Prostate gland (tissue), 2 donors: ENCODE measurements around the gene DPY30. TPM values are rescaled to one million over a fixed set of nuclear protein-coding genes. Genes with fewer than 3 reads are reported as not detected.

ENCODE experiments used
- DNase-seq: peaks from one replicate; pipeline ENCODE4 v3.0.0-alpha.2; 2019; ENCODE audit warnings: low spot score
- H3K27ac ChIP-seq, 2 donors: fragments of 200-600 bp; sonication (generic); 2 replicates each; pipeline ENCODE4 v1.5.1; 2017 to 2019
- H3K27me3 ChIP-seq: fragments of 200-600 bp; sonication (generic); replicated peaks from 2 replicates; pipeline ENCODE4 v1.5.1; 2019; ENCODE audit not compliant: insufficient read depth
- H3K36me3 ChIP-seq, 2 donors: fragments of 200-600 bp; sonication (generic); 1 replicate in 1 of 2; 2 replicates in 1 of 2; pipeline versions ENCODE4 v1.5.1 to v1.8.1; 2017 to 2019
- H3K4me1 ChIP-seq: fragments of 200-600 bp; sonication (generic); replicated peaks from 2 replicates; pipeline ENCODE4 v1.5.1; 2019
- H3K4me3 ChIP-seq, 2 donors: fragments of 200-600 bp; sonication (generic); 2 replicates each; pipeline ENCODE4 v1.5.1; 2017 to 2019
- H3K9me3 ChIP-seq: fragments of 200-600 bp; sonication (generic); 2 replicates; pipeline ENCODE4 v1.5.1; 2017
- CTCF ChIP-seq, 4 experiments: fragments of 200-600 bp in 2 of 4; fragments of 450-650 bp in 2 of 4; sonication (generic) in 2 of 4; IDR thresholded peaks; 1 replicate in 3 of 4; 2 replicates in 1 of 4; pipeline ENCODE4 v1.5.1; 2016 to 2019; ENCODE audit warnings: antibody characterized with exemption in 4 of 4, mild to moderate bottlenecking in 2 of 4, moderate library complexity in 2 of 4
- POLR2A ChIP-seq: fragments of 450-650 bp; IDR thresholded peaks from one replicate; pipeline ENCODE4 v1.6.1; 2016; ENCODE audit warnings: antibody characterized with exemption, mild to moderate bottlenecking
- POLR2AphosphoS5 ChIP-seq: sonication (generic); formaldehyde crosslinking; IDR thresholded peaks from one replicate; pipeline ENCODE4 v1.6.1; 2017; ENCODE audit warnings: antibody characterized with exemption
- WGBS: methylation state at CpG from one replicate; pipeline ENCODE4 v1.1.5; 2018; 5-methylcytosine and 5-hydroxymethylcytosine counted together
- intact Hi-C: fragments of 100-400 bp; cut with DNase I; formaldehyde crosslinking; loops from one replicate; pipeline ENCODE4 v1.14.2; 2022
- total RNA-seq, 2 donors: library from RNA; depleted of rRNA; stranded (reverse); fragments of >200 nt; gene quantifications; one replicate each; pipeline ENCODE4 v1.1.0, GENCODE V29; 2016

The DPY30 gene
- total RNA-seq, 2 donors from 2014 or later, result 36.5 to 93.3 TPM

- H3K4me3 ChIP-seq, result no peak overlapping the region
- TF ChIP-seq CTCF (IDR thresholded peaks at IDR 0.05) (no peak), POLR2AphosphoS5 (no peak), POLR2A (no peak)
- H3K36me3 ChIP-seq, result no peaks in the 10 kb centered on the region
- no peaks in the 10 kb centered on the region for H3K27me3 ChIP-seq
- no peaks in the 10 kb centered on the region for H3K4me1 ChIP-seq
- no peaks in the 10 kb centered on the region for H3K9me3 ChIP-seq
- no peak overlapping the region for H3K27ac ChIP-seq
- WGBS, result 70% methylated on average over 6 of the region's 6 CpGs
- no peak for DNase-seq
- intact Hi-C loops, result no loop called here
Observed at GRCh38 chr2:31980674-31981356, 58.8 kb downstream of the DPY30 start.

- TF ChIP-seq POLR2AphosphoS5 (no peak), POLR2A (no peak), CTCF (IDR thresholded peaks at IDR 0.05) (no peak)
- intact Hi-C loops, result no loop called here
- DNase-seq, result no peak
- Histone ChIP-seq H3K27ac (no peak overlapping the region), H3K4me3 (no peak overlapping the region), H3K9me3 (no peaks in the 10 kb centered on the region), H3K4me1 (no peaks in the 10 kb centered on the region), H3K27me3 (no peaks in the 10 kb centered on the region), H3K36me3 (no peaks in the 10 kb centered on the region)
- WGBS, result 77% methylated on average over 3 of the region's 3 CpGs
Observed at GRCh38 chr2:31979956-31980355, 59.6 kb downstream of the DPY30 start.

- H3K4me3 ChIP-seq, result no peak overlapping the region
- DNase-seq, result no peak
- intact Hi-C loops, result no loop called here
- H3K36me3 ChIP-seq, result no peaks in the 10 kb centered on the region
- H3K27ac ChIP-seq, result no peak overlapping the region
- WGBS, result 89% methylated on average over 3 of the region's 3 CpGs
- H3K9me3 ChIP-seq, result no peaks in the 10 kb centered on the region
- TF ChIP-seq CTCF (IDR thresholded peaks at IDR 0.05) (no peak), POLR2A (no peak), POLR2AphosphoS5 (no peak)
- no peaks in the 10 kb centered on the region for H3K27me3 ChIP-seq
- H3K4me1 ChIP-seq, result no peaks in the 10 kb centered on the region
Observed at GRCh38 chr2:31979018-31979417, 60.6 kb downstream of the DPY30 start.

GRCh38 chr2:31978436-31978835 is 61.2 kb downstream of the DPY30 start:
- WGBS, result 95% methylated on average over 6 of the region's 6 CpGs
- no peak overlapping the region for H3K27ac ChIP-seq
- intact Hi-C loops, result no loop called here
- no peak for DNase-seq
- H3K36me3 ChIP-seq, result no peaks in the 10 kb centered on the region
- no peak overlapping the region for H3K4me3 ChIP-seq
- no peaks in the 10 kb centered on the region for H3K9me3 ChIP-seq
- H3K4me1 ChIP-seq, result no peaks in the 10 kb centered on the region
- H3K27me3 ChIP-seq, result no peaks in the 10 kb centered on the region
- TF ChIP-seq POLR2AphosphoS5, result no peak
- TF ChIP-seq POLR2A, result no peak
- no peak for TF ChIP-seq CTCF (IDR thresholded peaks at IDR 0.05)

Other genes starting within 250 kb of the DPY30 start
- gene MEMO1, start 28.8 kb downstream of the DPY30 start, total RNA-seq, result 10 to 100 TPM; 25.7 to 38.7 TPM
- 10 to 100 TPM; 19.4 to 28.1 TPM for gene SPAST, start 23.8 kb upstream of the DPY30 start, total RNA-seq
- 10 to 100 TPM; 18.9 to 22.8 TPM for gene SLC30A6, start 126.1 kb upstream of the DPY30 start, total RNA-seq
- 1 to 10 TPM in 1 of 2 donors, under 1 TPM in 1; 0.23 to 1.1 TPM for gene NLRC4, start 225.1 kb upstream of the DPY30 start, total RNA-seq
- 10 to 100 TPM; 13.0 to 18.1 TPM for gene YIPF4, start 238.1 kb upstream of the DPY30 start, total RNA-seq